Caco-2 (cell line): ENCODE measurements around the gene HLA-DOB. TPM values are rescaled to one million over a fixed set of nuclear protein-coding genes. Genes with fewer than 3 reads are reported as not detected.

Experiments used
- BruUV-seq: library from RNA; stranded (reverse); fragments of 400-500 nt; replicated peaks from 2 replicates; lab custom pipeline; 2021; lab: Mats Ljungman, UMichigan
- CTCF ChIA-PET: fragments of 300-600 bp; sonication (Branson Sonifier 250); formaldehyde crosslinking; loops from one replicate; lab custom pipeline; 2022; ENCODE audit warnings: antibody characterized with exemption; lab: Charles Lee
- POLR2A ChIA-PET: fragments of 300-600 bp; sonication (Branson Sonifier 250); formaldehyde crosslinking; loops from one replicate; lab custom pipeline; 2022; ENCODE audit warnings: antibody characterized with exemption; lab: Charles Lee
- DNase-seq, 2 experiments: peaks; one replicate each; pipeline versions ENCODE4 v3.0.0 to v3.0.0-alpha.2; 2020 to 2022
- H3K27me3 ChIP-seq: replicated peaks from 2 replicates; pipeline ENCODE4 v1.6.0; 2011; ENCODE audit warnings: low read length; ENCODE audit not compliant: control insufficient read depth, insufficient read depth
- H3K36me3 ChIP-seq: 2 replicates; pipeline ENCODE4 v1.5.1; 2011; ENCODE audit warnings: low read length; ENCODE audit not compliant: control insufficient read depth, insufficient read depth
- H3K4me1 ChIP-seq: fragments of 250-450 bp; sonication (Bioruptor Pico); 2 replicates; pipeline ENCODE4 v1.5.1; 2020; ENCODE audit warnings: mild to moderate bottlenecking
- H3K4me3 ChIP-seq: 2 replicates; pipeline ENCODE4 v1.5.1; 2011; ENCODE audit warnings: low read depth, mild to moderate bottlenecking, control low read depth, low read length
- H3K9me3 ChIP-seq: fragments of 250-450 bp; sonication (Bioruptor Pico); 2 replicates; pipeline ENCODE4 v1.5.1; 2020; ENCODE audit warnings: mild to moderate bottlenecking, moderate library complexity
- H3K27ac Mint-ChIP-seq: one replicate; pipeline ENCODE4 v1.8.0; 2022; ENCODE audit warnings: mixed read lengths; ENCODE audit not compliant: unreplicated experiment
- H3K27me3 Mint-ChIP-seq: one replicate; pipeline ENCODE4 v1.8.0; 2022; ENCODE audit warnings: mixed read lengths; ENCODE audit not compliant: insufficient read depth, unreplicated experiment
- H3K36me3 Mint-ChIP-seq: one replicate; pipeline ENCODE4 v1.8.0; 2022; ENCODE audit warnings: mild to moderate bottlenecking, mixed read lengths; ENCODE audit not compliant: insufficient read depth, unreplicated experiment
- H3K4me1 Mint-ChIP-seq: one replicate; pipeline ENCODE4 v1.8.0; 2022; ENCODE audit warnings: low read depth, mixed read lengths; ENCODE audit not compliant: unreplicated experiment
- H3K4me3 Mint-ChIP-seq: one replicate; pipeline ENCODE4 v1.8.0; 2022; ENCODE audit warnings: mild to moderate bottlenecking, moderate library complexity, mixed read lengths; ENCODE audit not compliant: unreplicated experiment
- H3K9me3 Mint-ChIP-seq: one replicate; pipeline ENCODE4 v1.8.0; 2022; ENCODE audit warnings: mixed read lengths; ENCODE audit not compliant: unreplicated experiment
- intact Hi-C: fragments of 100-400 bp; cut with micrococcal nuclease; formaldehyde crosslinking; loops from one replicate; pipeline ENCODE4 v1.10.0; 2022; ENCODE audit not compliant: unreplicated experiment
- total RNA-seq: library from RNA; stranded (reverse); gene quantifications from 2 replicates; pipeline ENCODE4 v1.2.3, GENCODE V29; 2022
- TF ChIP-seq, protein P1 (sequence below), 2 experiments: fragments of 200-600 bp in 1 of 2; IDR thresholded peaks; 1 replicate in 1 of 2; 2 replicates in 1 of 2; pipeline versions ENCODE4 v1.5.1 to v1.8.0; 2011 to 2022; ENCODE audit warnings: antibody characterized with exemption in 1 of 2, control low read depth in 1 of 2, inconsistent platforms in 1 of 2, low read depth in 1 of 2, low read length in 1 of 2, mild to moderate bottlenecking in 1 of 2, moderate library complexity in 1 of 2; ENCODE audit not compliant: insufficient read depth in 1 of 2, severe bottlenecking in 1 of 2, unreplicated experiment in 1 of 2

Gene HLA-DOB
- total RNA-seq, 1 experiment from 2014 or later = 0.61 TPM

DNA sequence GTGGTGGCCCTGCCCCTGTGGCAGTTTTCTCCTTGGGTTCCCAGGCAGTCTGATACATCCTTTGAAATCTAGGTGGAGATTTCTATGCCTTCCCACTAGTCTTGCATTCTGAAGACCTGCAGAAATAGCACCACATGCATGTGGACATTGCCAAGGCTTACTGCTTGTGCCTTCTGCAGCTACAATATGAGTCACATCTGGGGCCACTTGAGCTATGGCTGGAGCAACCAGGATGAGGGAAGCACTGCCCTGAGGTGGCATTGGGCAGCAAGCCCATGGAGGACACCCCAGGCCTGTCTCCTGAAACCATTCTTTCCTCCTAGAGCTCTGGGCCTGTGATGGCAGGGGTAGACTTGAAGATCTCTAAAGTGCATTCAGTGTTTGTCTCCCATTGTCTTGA lies 37.8 kb downstream of the HLA-DOB start:
- BruUV-seq = no TSS peak
- no peak overlapping the region for H3K4me3 Mint-ChIP-seq
- H3K27ac Mint-ChIP-seq = no peak overlapping the region
- no peaks in the 10 kb centered on the region for H3K36me3 Mint-ChIP-seq
- Histone ChIP-seq H3K36me3 (no peaks in the 10 kb centered on the region), H3K9me3 (no peaks in the 10 kb centered on the region), H3K4me3 (no peak overlapping the region), H3K4me1 (no peaks in the 10 kb centered on the region), H3K27me3 (no peaks in the 10 kb centered on the region; the same call in 1 of the 2 replicates)
- ChIA-PET CTCF (no interaction called here), POLR2A (no interaction called here)
- no peaks in the 10 kb centered on the region for H3K4me1 Mint-ChIP-seq
- TF ChIP-seq, protein P1, sequence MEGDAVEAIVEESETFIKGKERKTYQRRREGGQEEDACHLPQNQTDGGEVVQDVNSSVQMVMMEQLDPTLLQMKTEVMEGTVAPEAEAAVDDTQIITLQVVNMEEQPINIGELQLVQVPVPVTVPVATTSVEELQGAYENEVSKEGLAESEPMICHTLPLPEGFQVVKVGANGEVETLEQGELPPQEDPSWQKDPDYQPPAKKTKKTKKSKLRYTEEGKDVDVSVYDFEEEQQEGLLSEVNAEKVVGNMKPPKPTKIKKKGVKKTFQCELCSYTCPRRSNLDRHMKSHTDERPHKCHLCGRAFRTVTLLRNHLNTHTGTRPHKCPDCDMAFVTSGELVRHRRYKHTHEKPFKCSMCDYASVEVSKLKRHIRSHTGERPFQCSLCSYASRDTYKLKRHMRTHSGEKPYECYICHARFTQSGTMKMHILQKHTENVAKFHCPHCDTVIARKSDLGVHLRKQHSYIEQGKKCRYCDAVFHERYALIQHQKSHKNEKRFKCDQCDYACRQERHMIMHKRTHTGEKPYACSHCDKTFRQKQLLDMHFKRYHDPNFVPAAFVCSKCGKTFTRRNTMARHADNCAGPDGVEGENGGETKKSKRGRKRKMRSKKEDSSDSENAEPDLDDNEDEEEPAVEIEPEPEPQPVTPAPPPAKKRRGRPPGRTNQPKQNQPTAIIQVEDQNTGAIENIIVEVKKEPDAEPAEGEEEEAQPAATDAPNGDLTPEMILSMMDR (IDR thresholded peaks at IDR 0.05; ENCODE audit: insufficient read depth in 1 of 2, low read depth in 1 of 2, low read length in 1 of 2, severe bottlenecking in 1 of 2, unreplicated experiment in 1 of 2) = no peak
- intact Hi-C loops = no loop called here
- DNase-seq = no peak
- H3K9me3 Mint-ChIP-seq = no peaks in the 10 kb centered on the region
- H3K27me3 Mint-ChIP-seq = peaks cover 12% of the 10 kb centered on the region

GRCh38 chr6:32775071-32775470 lies 41.7 kb downstream of the HLA-DOB start:
- intact Hi-C loops = no loop called here
- TF ChIP-seq, protein P1 (IDR thresholded peaks at IDR 0.05; ENCODE audit: insufficient read depth in 1 of 2, low read depth in 1 of 2, low read length in 1 of 2, severe bottlenecking in 1 of 2, unreplicated experiment in 1 of 2) = no peak
- Histone ChIP-seq H3K27me3 (no peaks in the 10 kb centered on the region; the same call in 1 of the 2 replicates), H3K9me3 (no peaks in the 10 kb centered on the region), H3K4me1 (peaks cover 5% of the 10 kb centered on the region; the same call in 1 of the 2 replicates), H3K4me3 (no peak overlapping the region), H3K36me3 (no peaks in the 10 kb centered on the region)
- ChIA-PET CTCF (no interaction called here), POLR2A (no interaction called here)
- H3K4me3 Mint-ChIP-seq = no peak overlapping the region
- no peaks in the 10 kb centered on the region for H3K9me3 Mint-ChIP-seq
- no peak overlapping the region for H3K27ac Mint-ChIP-seq
- no peaks in the 10 kb centered on the region for H3K36me3 Mint-ChIP-seq
- no peak for DNase-seq
- BruUV-seq = no TSS peak
- H3K4me1 Mint-ChIP-seq = peaks cover 6% of the 10 kb centered on the region
- peaks cover 13% of the 10 kb centered on the region for H3K27me3 Mint-ChIP-seq

DNA sequence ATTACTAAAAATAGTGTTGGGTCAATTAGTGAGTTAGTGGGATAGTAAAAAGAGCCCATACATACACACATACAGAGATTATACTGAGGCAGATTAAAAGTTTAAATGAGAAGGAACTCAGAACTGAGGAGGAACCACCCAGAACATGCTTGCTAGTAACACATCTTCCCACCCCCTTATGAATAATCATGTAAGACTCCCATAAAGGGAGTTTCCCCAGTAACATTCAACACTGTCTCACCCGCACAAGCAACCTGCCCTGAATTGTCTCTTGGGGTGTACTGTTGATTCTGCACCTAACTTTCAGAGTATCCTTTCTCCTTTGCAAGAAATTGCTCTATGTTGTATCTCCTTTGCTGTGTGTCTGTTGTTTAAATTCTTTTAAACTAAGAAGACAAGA lies 42.4 kb downstream of the HLA-DOB start:
- Histone ChIP-seq H3K4me3 (no peak overlapping the region), H3K36me3 (no peaks in the 10 kb centered on the region), H3K4me1 (peaks cover 5% of the 10 kb centered on the region; the same call in 1 of the 2 replicates), H3K27me3 (no peaks in the 10 kb centered on the region; the same call in 1 of the 2 replicates), H3K9me3 (no peaks in the 10 kb centered on the region)
- no peaks in the 10 kb centered on the region for H3K9me3 Mint-ChIP-seq
- TF ChIP-seq, protein P1 (IDR thresholded peaks at IDR 0.05; ENCODE audit: insufficient read depth in 1 of 2, low read depth in 1 of 2, low read length in 1 of 2, severe bottlenecking in 1 of 2, unreplicated experiment in 1 of 2) = no peak
- no TSS peak for BruUV-seq
- no peak for DNase-seq
- peaks cover 6% of the 10 kb centered on the region for H3K4me1 Mint-ChIP-seq
- intact Hi-C loops = no loop called here
- H3K36me3 Mint-ChIP-seq = no peaks in the 10 kb centered on the region
- peaks cover 13% of the 10 kb centered on the region for H3K27me3 Mint-ChIP-seq
- ChIA-PET CTCF (no interaction called here), POLR2A (no interaction called here)
- no peak overlapping the region for H3K4me3 Mint-ChIP-seq
- no peak overlapping the region for H3K27ac Mint-ChIP-seq
